ENCODE measurements around the gene OTOP2.

OTOP2 gene

DNA sequence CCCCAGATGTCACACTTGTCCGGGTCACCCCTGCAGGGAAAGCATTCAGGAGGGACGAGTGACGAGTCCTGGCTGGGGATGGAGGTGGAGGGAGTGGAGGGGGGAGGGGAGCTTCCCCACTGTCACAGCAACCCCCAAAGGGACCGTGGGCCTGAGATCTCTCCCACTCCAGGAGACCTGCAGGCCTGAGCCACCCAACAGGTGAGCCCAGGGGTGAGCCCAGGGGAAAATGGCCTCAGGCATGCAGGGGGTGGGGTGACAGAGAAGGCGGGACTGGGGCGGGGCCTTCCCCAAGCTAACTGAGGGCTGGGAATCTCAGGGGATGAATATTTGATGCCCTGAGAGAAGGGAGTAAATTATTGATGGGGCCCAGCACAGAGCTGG lies 3.4 kb upstream of the OTOP2 start:
- TF ChIP-seq, protein P1, sequence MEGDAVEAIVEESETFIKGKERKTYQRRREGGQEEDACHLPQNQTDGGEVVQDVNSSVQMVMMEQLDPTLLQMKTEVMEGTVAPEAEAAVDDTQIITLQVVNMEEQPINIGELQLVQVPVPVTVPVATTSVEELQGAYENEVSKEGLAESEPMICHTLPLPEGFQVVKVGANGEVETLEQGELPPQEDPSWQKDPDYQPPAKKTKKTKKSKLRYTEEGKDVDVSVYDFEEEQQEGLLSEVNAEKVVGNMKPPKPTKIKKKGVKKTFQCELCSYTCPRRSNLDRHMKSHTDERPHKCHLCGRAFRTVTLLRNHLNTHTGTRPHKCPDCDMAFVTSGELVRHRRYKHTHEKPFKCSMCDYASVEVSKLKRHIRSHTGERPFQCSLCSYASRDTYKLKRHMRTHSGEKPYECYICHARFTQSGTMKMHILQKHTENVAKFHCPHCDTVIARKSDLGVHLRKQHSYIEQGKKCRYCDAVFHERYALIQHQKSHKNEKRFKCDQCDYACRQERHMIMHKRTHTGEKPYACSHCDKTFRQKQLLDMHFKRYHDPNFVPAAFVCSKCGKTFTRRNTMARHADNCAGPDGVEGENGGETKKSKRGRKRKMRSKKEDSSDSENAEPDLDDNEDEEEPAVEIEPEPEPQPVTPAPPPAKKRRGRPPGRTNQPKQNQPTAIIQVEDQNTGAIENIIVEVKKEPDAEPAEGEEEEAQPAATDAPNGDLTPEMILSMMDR (conservative IDR thresholded peaks at IDR 0.05; ENCODE audit: low read depth, low read length), result no peak
- DNase-seq (ENCODE audit: low read depth), result no peak
- H3K4me3 ChIP-seq (ENCODE audit: low read depth, low read length), result no peak overlapping the region

GRCh38 chr17:74921026-74921681 lies 2.9 kb upstream of the OTOP2 start:
- DNase-seq (ENCODE audit: low read depth), result no peak
- TF ChIP-seq, protein P1 (conservative IDR thresholded peaks at IDR 0.05; ENCODE audit: low read depth, low read length), result no peak
- H3K4me3 ChIP-seq (ENCODE audit: low read depth, low read length), result no peak overlapping the region

DNA sequence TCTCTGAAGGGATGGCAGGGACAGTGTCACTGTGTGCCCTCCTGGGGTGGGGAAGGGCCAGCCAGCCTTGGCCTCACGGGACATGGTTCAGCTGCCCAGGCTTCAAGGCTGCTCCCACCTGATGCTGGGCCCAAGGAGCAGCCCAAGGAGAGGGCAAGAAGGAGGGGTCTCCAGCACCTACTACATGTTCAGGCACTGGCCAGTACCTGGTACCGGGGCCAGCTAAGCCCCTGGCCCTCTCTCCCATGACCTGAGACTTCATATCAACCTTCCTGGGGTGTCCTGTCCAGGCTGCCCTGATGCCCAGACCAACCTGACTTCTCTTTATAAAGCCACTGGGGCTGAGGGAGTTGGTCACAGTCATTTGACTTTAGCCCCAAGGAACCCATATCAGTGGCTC lies 2.3 kb upstream of the OTOP2 start:
- no peak overlapping the region for H3K4me3 ChIP-seq (ENCODE audit: low read depth, low read length)
- TF ChIP-seq, protein P1 (conservative IDR thresholded peaks at IDR 0.05; ENCODE audit: low read depth, low read length), result no peak
- no peak for DNase-seq (ENCODE audit: low read depth)

- TF ChIP-seq, protein P1 (conservative IDR thresholded peaks at IDR 0.05; ENCODE audit: low read depth, low read length), result no peak
- DNase-seq (ENCODE audit: low read depth), result no peak
- H3K4me3 ChIP-seq (ENCODE audit: low read depth, low read length), result no peak overlapping the region
These were observed 1.9 kb upstream of the OTOP2 start for GRCh38 chr17:74922172-74922571.

DNA sequence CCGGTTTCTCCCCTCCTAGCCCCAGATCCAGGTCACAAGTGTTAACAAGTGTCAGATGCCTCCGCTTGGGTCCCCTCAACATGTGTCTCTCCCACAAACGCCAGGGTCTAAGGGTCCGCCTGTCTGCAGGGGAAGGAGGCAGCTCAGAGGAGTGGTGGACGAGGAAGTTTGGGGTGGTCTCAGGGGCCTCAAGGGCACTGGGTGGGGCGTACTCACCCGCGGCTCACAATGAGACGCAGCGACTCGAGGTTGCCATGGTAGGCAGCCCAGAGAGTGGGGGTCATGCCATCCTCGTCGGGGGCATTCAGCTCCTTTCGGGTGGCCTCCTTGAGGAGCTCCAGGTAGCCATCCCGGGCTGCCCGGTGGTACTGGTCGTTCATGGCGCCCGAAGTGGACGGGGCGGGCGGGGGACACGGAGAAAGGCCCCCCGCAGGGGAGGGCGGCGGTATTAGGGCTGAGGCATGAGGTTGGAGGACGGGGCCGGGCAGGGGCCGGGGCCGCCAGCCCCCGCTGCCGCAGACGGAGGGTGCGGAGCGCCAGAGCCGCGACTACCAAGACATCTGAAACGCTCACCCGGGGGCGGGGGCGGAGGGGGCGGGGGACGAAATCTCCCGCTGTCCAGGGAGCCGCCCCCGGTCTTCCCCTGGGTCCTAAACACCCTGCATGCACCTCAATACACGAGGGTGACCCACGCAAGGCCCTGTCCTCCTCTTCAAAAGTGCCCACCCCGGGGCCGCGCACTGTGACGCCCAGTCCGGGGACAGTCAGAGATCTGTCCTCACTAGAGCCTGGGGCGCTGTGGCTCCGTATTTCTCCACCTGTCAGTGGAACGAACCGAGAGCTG lies 1.2 kb upstream of the OTOP2 start, which contains the start of gene USH1G:
USH1G (minus strand) TSS at position 562 of the 844 bp plus-strand sequence; CDS start at position 380, 182 bp downstream.
- TF ChIP-seq, protein P1 (conservative IDR thresholded peaks at IDR 0.05; ENCODE audit: low read depth, low read length), result no peak
- DNase-seq (ENCODE audit: low read depth), result no peak
- H3K4me3 ChIP-seq (ENCODE audit: low read depth, low read length), result no peak within 1 kb of the TSS

- H3K4me3 ChIP-seq (ENCODE audit: low read depth, low read length), result no peak overlapping the region
- TF ChIP-seq, protein P1 (conservative IDR thresholded peaks at IDR 0.05; ENCODE audit: low read depth, low read length), result peak; percentile 64
- peak; percentile 39 for DNase-seq (ENCODE audit: low read depth)
These were observed 379 bp upstream of the OTOP2 start for GRCh38 chr17:74923538-74924249.
